Putamen (tissue), 1 donor: ENCODE results near the gene WFS1.

Experiments used
- DNase-seq: peaks from one replicate; pipeline ENCODE4 v3.0.0-alpha.2; 2016; ENCODE audit warnings: low spot score

Gene WFS1

GRCh38 chr4:6339818-6340445 is 70.3 kb downstream of the WFS1 start:
- no peak for DNase-seq

GRCh38 chr4:6340446-6341015 is 70.9 kb downstream of the WFS1 start:
- DNase-seq = no peak

DNA sequence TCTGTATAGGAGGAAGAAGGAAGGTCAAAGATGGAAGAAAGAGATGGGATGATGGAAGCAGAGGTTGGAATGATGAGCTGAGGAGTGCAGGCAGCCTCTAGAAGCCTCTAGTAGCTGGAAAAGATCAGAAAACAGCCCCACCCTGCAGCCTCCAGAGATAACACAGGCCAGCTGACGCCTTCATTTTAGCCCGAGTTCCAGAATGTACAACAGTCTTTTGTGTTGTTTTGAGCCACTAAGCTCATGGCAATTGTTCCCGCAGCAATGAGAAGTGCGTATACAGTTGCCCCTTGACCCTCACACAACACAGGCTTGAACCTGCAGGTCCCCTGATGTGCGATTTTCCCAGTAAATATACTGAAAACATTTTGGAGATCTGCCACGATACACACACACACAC is 72.0 kb downstream of the WFS1 start:
- DNase-seq = no peak

GRCh38 chr4:6342530-6343293 is 73.1 kb downstream of the WFS1 start:
- DNase-seq = peak; percentile 77

DNA sequence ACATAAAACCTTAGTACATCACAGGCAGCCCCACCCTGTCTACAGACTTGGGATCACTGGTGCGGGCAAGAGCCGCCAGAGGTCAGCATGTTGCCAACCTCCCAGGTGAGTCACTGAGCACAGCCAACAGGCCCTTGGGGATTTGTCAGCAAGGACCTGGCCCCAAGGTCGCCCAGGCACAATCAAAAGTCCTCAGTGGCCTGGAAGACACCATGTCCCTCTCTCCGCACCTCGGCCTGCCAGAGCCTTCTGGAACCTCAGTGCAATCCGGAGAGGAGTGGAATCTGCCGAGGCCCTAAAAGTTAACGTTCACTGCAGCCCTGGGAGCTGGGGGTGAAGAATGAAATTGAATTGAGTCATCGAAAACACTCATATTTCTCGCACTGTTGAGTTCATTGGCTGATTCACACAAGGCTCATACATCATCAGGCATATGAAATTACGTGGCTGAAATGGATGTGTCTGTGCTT is 74.3 kb downstream of the WFS1 start:
- DNase-seq = no peak

DNA sequence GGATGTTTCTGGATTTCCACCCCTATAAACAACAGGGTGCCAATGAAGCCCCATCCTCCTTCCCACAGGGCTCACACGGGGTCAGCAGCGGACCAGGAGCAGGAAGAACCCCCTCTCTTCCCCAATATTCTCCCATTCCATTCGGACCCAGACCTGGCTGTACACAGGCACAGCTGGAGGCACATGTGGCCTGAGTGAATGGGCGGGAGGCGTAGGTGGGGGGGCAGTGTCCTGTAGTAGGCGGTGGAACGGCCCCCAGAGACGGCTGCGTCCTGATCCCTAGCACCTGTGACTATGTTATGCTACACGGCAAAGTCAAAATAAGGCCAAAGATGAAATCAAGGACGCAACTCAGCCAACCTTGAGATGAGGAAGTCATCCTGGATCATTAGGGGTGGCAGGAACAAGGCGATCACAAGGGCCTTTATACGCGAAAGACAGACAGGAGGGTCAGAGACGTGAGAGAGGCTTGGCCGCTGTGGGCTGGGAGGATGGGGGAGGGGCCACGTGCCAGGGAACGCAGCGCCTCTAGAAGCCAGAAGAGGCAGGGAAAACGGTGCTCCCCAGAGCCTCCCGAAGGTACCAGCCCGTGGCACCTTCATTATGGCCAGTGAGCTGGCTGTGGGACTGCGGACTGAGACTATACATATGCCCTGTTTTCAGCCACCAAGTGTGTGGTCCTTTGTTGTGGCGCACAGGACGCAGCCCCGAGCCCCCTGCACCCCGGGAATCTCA is 75.6 kb downstream of the WFS1 start:
- no peak for DNase-seq

- no peak for DNase-seq
These were observed 76.2 kb downstream of the WFS1 start for GRCh38 chr4:6345866-6346265.

DNA sequence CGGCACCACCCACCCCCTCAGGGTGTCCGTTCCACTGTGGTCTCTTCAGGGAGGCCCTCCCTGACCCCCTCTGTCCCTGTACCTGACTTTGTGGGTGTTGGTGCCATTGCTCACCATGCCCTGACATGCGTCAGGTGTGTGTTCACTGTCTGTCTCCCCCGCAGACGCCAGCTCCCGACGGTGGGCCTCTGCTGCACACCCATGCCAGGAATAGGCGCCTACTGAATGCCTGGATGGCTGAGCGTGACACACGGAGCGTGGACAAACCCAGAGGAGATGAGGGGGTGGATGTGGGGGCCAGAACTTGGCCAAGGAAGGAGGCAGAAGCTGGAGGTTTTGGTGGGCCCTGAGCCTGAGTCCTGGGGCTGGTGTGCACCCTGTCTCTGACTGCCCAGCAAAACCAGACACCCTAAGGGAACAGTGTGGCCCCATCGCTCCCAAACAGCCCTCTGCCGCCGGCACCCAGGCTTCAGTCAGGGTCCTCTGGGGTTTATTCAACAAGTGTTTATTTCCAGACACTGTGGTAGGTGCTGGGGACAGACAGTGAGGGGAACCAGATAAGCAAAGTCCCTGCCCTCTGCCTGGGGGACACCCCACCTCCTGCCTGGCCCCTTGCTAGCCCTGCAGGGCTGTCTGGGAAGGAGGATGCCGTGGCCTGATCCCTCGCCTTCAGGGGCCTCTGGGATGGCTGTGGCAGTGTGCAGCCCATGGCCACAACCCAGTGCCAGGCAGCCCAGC is 76.9 kb downstream of the WFS1 start:
- DNase-seq = no peak

DNA sequence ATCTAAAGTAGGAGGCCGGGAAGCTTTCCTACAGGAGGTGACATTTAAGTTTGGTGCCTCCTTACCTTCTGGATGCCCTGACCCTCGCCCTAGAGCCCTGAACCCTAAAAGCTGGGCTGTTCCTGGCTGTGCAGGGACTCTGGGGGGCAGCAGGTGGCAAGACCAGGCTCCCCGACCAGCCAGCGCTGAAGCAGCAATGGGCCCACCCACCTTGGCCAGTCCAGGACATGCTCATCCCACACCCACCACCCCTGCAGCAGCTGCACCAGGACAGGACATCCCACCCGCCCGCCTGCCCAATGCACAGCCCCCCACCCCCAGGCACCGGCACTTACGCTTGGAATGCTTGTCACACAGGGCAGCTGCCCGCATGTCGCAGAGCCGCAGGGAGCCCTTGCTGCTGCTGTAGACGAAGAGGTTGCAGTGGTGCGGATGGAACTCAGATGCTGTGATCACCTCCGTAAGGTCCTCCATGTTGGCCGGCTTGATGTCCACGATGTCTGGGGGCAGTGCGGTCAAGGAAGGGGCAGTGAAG is 77.9 kb downstream of the WFS1 start:
- DNase-seq = no peak

DNA sequence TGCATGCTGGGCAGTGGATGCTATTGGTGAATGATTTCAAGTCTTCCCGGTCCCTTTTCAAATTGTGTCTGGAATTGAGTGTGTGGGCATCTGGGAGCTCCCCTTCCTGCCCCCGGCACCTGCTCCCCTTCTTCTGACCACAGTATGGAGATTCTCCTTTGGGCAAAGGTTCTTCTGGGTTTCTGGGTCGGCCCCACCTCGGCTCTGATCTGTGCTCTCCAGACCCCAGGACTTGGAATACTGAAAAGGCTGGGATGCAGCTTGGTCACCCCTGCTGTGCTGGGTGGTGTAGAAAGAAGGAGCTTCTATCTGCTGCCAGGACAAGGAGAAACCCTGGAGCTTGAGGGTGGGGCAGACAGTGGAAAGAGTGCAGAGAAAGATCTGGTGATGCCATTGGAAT is 78.8 kb downstream of the WFS1 start:
- DNase-seq = no peak

DNA sequence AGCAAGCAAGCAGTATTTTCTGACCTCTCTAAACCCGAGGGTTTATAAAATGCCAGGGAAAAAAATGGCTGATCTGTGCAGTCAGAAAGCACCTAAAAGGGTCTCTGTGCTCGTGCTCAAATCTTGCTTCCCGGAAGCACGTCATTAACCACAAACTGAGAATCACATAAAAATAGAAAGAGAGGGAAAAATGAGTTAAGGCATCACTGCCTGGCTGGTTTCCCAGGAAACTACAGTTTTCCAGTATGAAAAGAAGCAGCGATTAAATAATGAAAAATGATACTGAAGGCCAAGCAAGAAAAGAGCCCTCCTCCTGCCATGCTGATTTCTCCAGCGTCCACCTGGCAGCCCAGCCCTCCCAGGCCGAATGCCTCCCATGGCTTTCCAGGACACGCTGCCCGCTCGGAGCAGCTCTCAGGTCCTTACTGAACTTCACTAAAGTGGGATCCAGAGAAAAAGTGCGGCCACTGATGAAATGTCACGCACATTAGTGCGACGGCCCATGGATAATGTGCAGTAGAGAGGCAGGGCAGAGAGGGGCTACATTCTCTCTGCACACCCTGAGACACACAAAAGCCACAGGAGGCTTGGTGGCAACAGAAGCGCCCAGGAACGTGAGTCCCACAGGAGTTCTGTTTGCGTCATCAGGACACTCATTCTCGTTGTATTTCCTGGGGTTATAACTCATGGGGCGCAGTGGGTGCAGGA is 80.4 kb downstream of the WFS1 start:
- no peak for DNase-seq

DNA sequence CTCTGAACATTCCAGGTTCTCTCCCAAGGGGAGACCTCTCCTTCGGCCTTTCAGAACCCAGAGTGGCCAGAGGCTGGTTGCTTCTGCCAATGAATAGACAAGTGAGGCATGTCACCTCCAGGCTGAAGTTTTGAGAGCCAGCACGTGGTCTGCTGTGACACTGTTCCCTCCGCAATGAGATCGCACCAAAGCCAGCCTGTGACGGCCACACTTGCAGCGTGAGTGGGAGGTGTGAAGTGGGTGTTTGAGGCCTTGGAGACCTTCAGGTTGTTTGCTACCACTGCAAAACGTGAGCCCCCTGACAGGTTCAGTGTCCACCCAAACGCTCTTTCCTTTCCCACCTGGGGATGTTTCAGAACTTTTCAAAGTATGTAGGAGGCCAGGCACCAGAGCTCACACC is 81.0 kb downstream of the WFS1 start:
- no peak for DNase-seq

GRCh38 chr4:6351246-6352000 is 81.8 kb downstream of the WFS1 start:
- no peak for DNase-seq

DNA sequence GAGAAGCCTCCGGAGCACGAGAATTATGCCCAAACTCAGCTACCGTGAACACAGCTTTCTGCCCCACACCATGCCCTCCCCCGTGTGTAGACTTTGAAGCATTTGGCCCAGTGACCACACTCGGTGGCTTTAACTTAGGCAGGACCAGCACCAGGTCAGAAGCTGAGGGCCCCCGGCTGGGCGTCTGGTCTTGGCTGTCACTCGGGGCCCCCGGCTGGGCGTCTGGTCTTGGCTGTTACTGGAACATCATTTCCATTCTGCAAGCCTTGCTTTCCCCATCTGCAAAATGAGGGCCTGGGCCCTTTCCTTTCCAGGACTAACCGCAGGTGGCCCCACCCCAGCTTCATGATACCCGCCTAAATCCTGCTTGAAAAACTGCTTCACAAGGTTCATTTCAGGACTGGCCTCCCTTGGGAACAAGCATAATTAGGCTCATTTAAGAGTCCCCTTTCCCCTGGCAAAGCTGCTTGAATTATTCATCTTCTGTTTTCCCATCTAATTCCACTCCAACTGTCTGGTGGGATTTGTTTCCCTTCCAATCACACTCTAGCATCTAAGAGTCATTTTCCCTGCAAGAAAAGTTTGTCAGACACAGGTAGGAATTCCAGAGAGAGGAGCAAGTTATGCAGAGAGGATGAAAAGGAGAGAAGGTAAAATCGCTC is 82.5 kb downstream of the WFS1 start:
- no peak for DNase-seq
